SK-N-SH treated with all-trans-retinoic acid at 6 μM for 48 hours (cell line): ENCODE measurements around the gene GRIK5.
"Not testable (repeated sequence)": the region's sequence is repeated elsewhere in the genome, so short reads cannot be mapped to it uniquely, and the experiment has no call there.

Experiments used
- ARNTL ChIP-seq: fragments of 450-650 bp; formaldehyde crosslinking; IDR thresholded peaks from 2 replicates; pipeline ENCODE4 v1.5.0; 2020; ENCODE audit warnings: low read depth, mild to moderate bottlenecking, moderate library complexity, borderline replicate concordance
- CSDC2 ChIP-seq: fragments of 250-450 bp; sonication (Bioruptor Pico); IDR thresholded peaks from 2 replicates; pipeline ENCODE4 v1.5.0; 2020; ENCODE audit warnings: mild to moderate bottlenecking, moderate library complexity
- ESRRG ChIP-seq: fragments of 250-450 bp; sonication (Bioruptor Pico); IDR thresholded peaks from 2 replicates; pipeline ENCODE4 v1.6.1; 2021; ENCODE audit warnings: mild to moderate bottlenecking
- PATZ1 ChIP-seq: fragments of 250-450 bp; sonication (Bioruptor Pico); IDR thresholded peaks from 2 replicates; pipeline ENCODE4 v1.8.0; 2020; ENCODE audit warnings: mild to moderate bottlenecking, moderate library complexity, borderline replicate concordance
- TCF4 ChIP-seq: fragments of 250-450 bp; sonication (Bioruptor Pico); IDR thresholded peaks from 2 replicates; pipeline ENCODE4 v1.8.0; 2021; ENCODE audit warnings: mild to moderate bottlenecking, moderate library complexity, borderline replicate concordance
- TOX ChIP-seq: fragments of 250-450 bp; sonication (Bioruptor Pico); IDR thresholded peaks from 2 replicates; pipeline ENCODE4 v1.8.0; 2021; ENCODE audit warnings: mild to moderate bottlenecking, moderate library complexity, borderline replicate concordance

GRCh38 chr19:42012747-42013146, 57.3 kb downstream of the GRIK5 start:
- not testable (repeated sequence) for TF ChIP-seq ARNTL (CRISPR knock-in tag); TOX (CRISPR knock-in tag); TCF4 (CRISPR knock-in tag); ESRRG; PATZ1 (CRISPR knock-in tag); CSDC2 (CRISPR knock-in tag)
